GM18868 (cell line): Measurements from ENCODE around the gene TM4SF18.

Experiments
- ATAC-seq: cut with Tn5 transposase; IDR thresholded peaks from one replicate; pipeline ENCODE4 v1.9.1; 2021; ENCODE audit warnings: mild to moderate bottlenecking, moderate library complexity; ENCODE audit not compliant: unreplicated experiment

TM4SF18 gene

DNA sequence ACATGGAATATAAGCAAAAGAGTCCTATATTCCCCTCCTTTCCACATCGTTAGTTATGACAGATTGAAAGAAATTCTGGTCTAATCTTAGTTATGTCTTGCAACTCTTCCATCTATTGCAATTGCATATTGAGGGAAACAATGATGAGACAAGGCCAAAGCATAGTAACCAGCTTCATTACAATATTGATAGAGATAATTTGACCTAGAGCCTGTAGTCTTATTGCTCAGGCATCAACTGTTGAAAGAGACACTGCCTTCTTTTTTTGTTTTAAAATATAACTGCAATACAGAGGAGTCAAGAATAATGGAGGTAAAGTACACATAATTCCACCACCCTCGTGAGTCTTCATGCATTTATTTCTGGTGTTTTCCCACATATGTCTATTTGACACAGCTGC is 2.0 kb downstream of the TM4SF18 start:
- no peak for ATAC-seq

DNA sequence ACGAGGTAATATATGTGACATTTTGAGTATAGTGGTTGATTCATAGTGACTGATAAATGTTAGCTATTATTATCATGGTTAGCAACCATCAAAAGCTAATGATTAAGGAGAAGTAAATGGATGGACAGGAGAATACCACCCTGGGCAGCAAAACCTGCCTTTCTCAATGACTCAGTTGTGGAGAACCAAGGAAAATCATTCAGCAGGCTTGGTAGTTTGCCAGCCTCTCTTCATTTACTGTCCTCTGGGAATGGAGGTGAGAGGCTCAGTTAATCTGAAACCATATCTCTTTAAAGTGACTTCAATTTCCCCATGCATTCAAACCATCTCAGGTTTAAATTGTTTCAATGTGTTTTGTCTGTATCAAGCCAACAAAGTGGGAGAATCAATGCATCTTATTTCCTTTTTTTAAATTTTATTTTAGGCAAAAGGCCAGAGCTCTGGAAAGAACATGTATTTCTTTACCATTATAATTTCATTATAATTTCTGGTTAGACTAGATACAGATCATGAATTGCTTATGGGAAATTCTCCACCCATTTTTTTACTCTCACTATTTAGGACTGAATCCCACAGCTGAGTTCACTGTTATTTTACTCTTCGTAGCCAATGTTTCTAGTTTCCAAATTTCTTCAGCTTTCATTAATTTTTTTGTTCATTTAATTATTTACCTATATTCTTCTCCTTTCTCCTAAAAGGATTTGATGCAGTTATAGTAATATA is 2.7 kb downstream of the TM4SF18 start:
- ATAC-seq, result no peak

DNA sequence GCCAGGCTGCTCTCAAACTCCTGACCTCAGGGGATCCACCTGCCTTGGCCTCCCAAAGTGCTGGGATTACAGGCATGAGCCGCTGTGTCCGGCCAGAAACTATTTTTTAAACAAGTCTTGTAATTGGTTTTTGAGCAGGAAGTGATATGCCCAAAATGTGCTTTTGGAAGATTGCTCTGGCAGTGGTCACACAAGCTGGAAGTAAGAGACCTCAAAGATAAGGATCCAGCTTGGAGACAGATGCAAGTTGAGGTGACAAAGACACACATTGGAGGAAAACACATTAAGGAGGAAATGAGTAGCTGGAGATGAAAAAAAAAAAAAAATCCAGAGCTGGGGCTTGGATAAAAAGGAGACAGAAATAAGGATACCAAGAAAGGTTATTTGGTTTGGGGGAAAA is 6.3 kb downstream of the TM4SF18 start:
- ATAC-seq, result no peak

DNA sequence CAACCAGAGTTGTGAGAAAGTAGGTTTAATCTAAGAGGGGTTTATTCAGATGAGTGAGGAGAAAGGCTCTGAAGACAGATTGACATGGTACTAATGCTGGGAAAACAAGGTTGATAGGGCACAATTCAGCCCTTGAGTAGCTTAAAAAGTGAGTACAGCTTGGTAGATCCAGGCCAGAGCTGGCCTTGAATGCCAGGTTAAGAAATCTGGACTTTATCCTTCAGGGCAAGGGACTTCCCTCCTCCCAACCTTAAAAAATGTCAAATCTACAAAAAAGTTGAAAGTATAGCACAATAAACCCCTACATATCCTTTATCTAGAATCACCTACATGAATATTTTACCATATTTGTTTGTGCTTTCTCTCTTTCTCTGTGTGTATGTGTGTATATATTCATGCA is 7.9 kb downstream of the TM4SF18 start:
- ATAC-seq, result no peak

DNA sequence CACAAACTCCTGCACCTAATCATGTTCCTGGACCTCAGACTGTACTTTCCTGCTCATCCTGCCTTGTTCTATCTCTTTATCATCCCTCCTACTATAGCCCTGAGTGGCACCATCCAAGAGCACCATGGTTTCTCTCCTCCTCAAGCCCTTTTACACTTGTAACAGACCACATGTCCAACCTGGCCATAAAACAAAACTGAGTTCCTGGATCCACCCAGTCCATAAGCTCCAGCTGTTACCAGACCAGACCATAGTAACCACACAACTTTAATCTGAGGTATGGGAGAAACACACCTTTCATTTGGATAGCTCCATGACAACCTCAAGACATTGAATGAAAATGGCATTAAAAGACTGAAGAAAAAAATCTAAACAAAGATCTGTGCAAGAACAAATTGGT is 9.1 kb downstream of the TM4SF18 start:
- ATAC-seq, result no peak

DNA sequence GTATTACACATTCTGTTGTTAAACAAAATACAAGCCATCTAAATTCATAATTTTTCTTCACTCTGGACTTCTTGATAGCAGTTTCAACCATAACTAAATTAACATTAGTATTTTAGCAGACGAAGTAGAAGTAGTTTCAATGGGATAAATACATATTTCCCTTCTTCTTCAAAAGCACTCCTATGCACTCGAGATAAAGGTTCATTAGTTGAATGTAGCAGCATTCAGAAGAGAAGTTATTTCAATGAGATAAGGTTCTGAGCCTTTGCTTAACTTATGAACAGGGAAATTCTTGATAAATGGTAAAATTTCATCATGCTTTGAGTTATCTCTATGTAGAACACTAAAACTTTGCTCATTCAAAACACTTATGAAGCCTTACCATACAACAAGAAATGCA is 11.8 kb downstream of the TM4SF18 start:
- ATAC-seq, result no peak

DNA sequence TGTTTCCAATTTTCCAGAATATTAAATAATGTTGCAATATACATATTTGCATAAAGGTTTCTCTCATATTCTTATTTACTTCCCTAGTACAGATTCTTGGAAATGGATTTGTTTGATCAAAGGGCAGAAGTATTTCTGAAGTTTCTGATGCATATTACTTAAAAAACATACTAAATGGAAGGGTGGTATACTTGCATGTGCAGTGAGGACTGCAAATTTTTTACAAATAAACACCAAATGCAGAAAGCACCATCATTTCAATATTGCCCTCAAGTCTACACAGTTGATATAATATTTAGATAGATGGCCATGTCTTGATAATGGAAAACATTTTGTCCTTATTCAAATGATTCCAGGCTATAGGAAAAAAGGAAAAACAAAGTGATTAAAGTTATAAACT is 12.3 kb downstream of the TM4SF18 start:
- no peak for ATAC-seq

DNA sequence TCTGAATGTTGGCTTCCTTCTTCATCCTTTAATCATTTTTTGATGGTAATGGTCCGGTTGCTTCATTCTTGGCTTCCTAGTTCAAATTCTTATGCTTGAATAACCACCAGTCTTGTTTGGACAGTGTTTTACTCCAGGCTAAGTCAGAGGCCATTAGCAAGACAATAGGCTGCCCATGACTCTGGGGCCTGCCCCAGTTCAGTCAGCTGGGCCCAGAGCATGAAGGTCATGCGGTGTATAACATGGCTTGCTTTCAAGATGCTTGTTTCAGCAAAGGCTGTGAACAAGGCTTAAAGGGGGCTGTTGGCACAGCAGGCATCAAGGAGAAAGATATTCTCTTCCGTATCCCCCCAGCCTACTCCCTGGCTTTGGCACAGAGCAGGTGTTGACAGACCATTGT is 13.7 kb downstream of the TM4SF18 start:
- no peak for ATAC-seq

DNA sequence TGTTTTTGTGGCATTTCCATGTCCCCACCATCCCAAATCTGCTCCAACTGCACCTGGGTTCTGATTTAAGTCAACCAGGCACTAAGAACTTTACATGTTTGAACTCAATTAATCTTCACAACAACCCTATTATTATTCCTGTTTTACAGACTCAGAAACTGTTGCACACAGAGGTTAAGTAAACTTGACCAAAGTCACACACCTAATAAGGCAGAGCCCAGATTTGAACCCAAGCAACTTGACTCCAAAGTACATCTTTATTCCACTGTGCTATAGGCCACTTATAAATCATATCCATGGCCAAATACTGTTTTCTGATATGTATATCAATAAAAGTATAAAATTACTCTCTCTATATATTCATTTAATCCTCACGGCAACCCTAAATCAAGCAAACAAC is 16.4 kb downstream of the TM4SF18 start:
- ATAC-seq, result no peak

DNA sequence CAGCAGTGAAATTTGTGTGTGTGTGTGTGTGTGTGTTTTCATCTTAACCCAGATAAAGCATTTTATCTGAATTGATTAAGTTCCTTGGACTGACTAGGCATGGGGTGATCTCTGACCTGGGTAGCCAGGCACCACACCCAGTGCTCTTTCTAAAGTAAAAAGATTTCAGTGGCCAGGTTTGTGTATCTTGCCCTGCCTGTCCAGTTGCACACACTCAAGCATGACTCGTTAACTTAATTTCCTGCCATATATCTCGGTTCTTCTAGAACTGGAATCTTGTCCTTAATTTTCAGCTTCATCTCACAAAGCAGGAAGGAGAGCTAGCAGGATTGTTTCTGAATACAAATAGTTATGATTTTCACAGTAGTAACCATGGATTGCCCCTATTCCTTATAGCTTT is 17.0 kb downstream of the TM4SF18 start:
- ATAC-seq, result no peak

DNA sequence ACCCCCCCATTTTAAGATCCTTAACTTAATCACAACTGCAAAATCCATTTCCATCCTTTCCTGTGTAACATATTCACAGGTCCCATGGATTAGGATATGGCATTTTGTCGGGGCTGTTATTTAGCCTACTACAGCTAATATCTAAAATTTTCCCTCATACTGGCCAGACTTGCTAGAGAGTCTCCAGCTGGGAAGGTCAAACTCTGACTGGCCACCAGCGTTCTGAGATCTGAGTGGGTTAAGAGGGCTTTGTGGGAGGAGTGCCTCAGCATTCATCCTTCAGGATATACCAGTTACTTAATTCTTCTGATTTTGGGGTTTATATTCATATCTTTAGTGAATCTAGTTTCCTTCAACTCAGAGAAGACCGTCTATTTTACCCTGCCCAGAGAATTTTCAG is 17.7 kb downstream of the TM4SF18 start:
- ATAC-seq, result no peak

DNA sequence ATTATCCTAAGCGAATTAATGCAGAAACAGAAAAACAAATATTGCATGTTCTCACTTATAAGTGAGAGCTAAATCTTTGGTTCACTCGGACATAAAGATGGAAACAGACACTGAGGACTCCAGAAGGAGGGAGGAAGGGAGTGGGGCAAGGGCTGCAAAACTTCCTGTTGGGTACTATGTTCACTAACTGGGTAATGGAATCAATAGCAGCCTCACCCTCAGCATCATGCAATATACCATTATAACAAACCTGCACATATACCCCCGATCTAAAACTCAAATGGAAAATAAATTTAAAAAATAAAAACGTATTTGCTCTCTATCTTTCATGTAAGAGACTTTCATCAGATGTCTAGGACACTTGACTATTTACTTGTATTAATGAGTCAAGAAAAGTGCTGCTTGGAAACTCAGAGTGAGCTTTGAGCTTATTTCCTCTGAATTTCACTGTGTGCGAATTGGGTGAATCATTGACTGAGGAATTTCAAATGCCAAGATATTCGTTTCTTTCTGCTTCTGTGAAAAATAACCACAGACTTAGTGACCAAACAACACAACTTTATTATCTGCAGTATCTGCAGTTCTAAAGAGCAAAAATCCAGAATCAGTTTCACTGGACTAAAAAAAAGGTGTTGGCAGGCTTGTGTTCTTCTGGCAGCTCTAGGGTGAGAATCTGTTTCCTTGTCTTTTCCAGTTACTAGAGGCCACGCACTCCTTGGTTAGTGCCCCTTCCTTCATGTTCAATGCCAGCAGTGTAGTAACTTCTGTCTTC is 18.4 kb downstream of the TM4SF18 start:
- ATAC-seq, result no peak

DNA sequence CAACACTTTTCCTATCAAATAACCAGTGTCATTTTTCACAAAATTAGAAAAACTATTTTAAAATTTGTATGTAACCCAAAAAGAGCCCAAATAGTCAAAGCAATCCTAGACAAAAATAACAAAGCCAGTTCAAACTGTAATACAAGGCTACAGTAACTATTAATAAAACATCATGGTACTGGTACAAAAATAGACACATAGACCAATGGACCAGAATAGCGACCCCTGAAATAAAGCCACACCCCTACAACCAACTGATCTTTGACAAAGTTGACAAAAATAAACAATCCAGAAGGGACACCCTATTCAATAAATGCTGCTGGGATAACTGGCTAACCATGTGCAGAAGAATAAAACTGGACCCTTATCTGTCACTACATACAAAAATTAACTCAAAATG is 19.9 kb downstream of the TM4SF18 start:
- no peak for ATAC-seq

DNA sequence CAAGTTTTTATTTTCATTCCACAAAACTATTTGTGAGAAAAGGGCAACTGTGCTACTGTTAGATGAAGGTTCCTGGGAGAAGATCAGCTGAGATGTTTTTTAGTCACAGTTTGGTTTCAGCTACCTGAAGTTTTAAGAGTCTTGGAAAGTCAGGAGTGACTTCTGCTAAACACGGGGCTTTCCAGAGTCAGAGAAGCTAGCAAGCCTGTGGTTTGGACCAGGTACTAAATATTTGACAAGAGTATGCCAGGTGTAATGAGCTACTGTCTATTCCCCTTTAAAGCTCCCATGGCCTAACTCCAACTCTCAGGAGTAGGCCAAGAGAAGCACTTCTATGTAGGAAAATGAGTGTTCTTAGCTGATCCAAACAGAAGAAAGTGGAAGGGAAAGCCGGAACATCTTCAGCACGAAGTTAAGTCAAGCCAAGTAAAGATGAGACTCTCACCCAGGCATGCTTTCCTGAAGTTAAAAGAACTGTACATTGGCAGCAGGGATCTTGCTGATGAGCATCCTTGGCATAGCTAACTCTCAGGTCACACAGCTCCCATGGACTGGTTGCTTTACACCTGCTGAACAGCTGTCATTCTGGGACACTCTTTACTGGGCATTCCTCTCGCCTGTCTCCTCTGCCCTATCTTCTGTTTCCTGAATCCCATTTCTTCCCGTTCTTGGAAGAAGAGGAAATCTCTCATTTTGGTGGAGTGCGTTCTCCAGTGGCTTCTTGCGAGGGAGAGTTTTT is 22.5 kb downstream of the TM4SF18 start:
- peak; percentile 45 for ATAC-seq

DNA sequence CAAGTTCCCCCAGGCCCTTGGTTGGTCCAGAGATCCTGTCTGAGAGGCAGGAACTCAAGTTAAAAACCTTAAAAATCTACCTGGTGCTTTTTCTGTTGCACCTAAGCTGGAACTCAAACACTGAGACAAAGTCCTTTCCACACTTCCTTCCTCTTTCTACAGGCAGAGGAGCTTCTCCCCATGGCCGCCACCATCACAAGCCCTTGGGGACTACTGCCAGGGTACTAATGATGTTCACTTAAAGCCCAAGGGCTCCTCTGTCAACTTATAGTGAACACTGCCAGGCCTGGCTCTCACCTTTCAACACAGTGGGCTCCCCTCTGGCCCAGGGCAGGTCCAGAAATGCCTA is 26.0 kb downstream of the TM4SF18 start:
- ATAC-seq, result no peak

DNA sequence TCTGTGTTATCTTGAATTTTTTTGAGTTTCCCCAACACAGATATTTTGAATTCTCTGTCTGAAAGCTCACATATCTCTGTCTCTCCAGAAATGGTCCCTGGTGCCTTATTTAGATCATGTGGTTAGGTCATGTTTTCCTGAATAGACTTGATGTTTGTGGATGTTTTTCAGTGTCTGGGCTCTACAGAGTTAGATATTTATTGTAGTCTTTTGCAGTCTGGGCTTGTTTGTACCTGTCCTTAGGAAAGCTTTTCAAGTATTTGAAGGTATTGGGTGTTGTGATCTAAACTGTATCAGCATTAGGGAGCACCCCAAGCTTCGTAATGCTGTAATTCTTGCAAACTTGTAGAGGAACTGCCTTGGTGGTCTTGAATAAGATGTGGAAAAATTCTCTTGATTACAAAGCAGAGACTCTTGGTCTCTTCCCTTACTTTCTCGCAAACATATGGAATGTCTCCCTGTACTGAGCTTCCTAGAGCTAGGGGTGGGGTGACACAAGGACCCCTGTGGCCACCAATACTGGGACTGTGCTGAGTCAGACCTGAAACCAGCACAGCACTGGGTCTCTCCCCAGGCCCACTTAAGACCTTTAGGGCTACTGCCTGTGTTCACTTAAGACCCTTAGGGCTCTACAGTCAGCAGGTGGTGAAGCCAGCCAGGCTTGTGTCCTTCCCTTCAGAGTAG is 26.5 kb downstream of the TM4SF18 start:
- no peak for ATAC-seq

DNA sequence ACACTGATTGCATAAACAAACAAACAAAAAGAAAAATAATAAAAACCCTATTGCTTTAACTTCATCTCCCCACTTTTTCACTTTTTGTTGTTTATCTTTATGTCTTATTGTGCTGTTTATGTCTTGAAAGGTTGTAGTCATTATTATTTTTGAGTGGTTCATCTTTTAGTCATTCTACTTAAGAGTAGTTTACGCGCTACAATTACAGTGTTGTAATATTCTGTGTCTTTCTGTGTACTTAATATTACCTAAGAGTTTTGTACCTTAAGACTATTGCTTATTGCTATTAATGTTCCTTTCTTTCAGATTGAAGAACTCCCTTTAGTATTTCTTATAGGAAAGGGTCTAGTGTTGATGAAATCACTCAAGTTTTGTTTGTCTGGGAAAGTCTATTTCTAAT is 28.1 kb downstream of the TM4SF18 start:
- no peak for ATAC-seq

DNA sequence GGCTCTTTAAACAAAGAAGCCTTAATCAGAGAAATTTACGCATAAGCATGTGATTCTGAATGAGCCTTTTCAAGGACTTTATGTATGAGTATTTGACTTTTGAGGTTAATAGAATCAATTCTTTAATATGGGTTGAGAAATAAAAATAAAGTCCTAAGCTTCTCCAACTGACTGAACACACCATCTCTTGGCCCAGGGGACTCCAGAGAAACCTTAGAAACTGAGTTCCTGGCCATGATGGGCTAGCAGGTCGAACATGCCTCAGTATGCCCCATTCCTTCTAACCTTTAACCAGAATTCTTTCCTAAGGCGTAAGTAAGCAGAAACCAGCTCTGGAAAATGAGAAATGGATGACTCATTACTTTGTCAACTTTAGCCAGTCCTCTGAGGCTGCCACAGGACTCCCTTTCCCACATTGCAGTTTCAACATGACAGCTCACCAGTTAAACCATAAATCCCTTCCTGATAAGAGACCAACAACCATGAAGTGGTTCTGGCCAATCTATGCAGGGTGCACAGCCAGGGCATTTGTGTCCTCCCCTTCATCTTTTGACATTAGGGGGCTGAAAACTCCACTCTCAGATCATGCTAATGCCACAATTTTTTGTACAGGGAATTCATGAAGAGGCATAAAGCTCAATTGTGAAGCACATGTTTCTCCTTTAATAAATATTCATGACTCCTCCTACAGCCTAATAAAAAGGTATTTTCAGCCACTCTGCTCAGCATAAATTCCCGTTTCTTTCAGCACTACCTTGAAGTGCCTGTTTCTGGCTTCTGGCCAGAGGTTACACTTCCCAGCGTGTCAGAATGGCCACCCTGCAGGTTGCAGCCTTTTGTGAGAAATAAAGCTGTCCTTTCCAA is 33.3 kb downstream of the TM4SF18 start:
- ATAC-seq, result peak; percentile 91

DNA sequence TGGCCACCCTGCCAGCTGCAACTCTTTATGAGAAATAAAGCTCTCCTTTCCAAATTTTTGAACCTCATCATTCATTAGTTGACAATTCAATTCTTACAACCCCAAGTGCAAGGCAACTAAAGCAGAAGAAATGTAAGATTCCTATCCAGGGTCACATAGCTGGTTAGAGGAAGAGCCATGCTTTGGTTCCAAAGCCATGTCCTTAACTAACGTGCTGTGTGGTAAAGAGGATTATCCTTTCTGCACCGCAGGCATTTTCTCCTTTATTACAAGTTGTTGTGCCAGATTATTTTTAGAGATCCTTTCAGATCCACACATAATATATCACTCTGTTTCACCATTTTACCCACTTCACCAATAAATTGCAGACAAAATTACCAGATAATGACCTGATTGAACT is 36.5 kb downstream of the TM4SF18 start:
- no peak for ATAC-seq

DNA sequence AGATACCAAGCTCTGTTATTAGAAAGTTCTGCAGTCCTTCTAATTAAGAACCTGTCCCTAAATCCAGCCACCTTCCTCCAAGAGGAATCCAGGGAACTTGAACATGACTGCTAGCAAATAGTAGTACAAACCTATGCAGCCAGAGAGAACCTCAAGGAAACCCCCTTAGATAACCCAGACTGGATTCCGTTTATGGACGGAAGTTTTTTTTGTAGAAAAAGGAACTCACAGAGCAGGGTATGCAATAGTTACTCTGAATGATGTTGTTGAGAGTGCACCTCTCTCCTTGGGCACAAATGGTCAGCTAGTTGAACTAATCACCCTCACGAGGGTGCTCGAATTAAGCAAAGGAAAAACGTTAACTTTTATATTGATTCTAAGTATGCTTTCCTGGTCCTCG is 40.8 kb downstream of the TM4SF18 start:
- no peak for ATAC-seq

DNA sequence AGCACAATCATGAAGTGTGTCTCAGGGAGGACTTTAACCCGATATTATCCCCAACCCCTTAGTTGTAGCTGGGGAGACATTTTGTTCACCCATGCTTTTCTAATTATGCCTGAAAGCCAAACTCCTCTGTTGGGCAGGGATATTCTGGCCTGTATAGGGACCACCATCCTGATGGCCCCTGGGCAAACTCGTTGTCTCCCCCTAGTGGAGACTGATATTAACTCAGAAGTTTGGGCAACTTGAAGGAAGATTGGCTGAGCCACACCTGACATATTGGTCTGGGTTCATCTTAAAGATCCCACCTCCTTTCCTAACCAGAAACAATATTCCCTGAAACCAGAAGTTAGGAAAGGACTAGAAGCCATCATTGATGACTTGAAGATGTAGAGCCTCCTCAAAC is 42.3 kb downstream of the TM4SF18 start:
- ATAC-seq, result peak; percentile 39
